CD1c-positive myeloid dendritic cell (primary cell): Measurements from ENCODE around the gene RPL38.

Experiments used
- DNase-seq: peaks from one replicate; pipeline ENCODE4 v3.0.0-alpha.2; 2016; ENCODE audit errors: extremely low spot score

The RPL38 gene

GRCh38 chr17:74211141-74211911 lies 7.8 kb downstream of the RPL38 start:
- DNase-seq, result peak; percentile 41

- DNase-seq, result no peak
These were observed 8.4 kb downstream of the RPL38 start for GRCh38 chr17:74211912-74212208.

DNA sequence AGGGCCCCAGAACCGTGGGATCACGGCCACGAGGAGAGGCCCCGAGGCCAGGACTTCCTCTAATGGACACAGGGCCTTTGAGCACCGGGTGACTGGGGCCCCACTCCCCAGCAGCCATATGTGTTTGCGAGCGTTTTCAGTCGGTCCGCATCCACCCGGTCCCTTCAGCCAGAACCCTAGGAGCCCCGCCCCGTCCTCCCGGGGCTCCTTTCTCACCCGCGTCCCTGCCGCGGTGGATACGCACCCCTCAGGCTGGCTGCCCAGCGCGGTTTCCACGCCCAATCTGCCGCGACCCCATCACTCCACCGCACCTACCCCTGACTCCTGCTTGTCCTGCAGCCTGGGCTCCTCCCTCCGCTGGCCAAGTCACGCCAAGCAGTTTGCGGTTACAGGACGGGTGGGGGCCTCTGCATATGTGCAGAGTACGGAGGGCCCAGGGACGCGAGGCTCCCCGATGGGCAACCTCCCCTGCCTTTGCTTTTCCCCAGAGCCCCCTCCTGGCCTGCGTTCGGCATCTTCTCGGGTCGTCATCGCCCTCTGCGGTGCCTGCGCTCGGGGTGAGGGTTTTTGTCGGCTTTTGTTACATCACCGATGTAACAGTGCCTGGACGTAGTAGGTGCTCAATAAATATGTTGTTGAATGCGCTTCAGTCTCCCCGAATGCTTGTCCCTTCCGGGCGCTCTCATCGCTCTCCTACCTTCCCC lies 8.9 kb downstream of the RPL38 start:
- DNase-seq, result peak; percentile 55

- peak; percentile 95 for DNase-seq
These were observed 9.7 kb downstream of the RPL38 start, which contains the start of gene TTYH2 for GRCh38 chr17:74212913-74213791. TTYH2 (plus strand) TSS chr17:74213571; CDS start chr17:74213588, 17 bp downstream.

- DNase-seq, result peak; percentile 69
These were observed 10.4 kb downstream of the RPL38 start for GRCh38 chr17:74213861-74214391.

- DNase-seq, result no peak
These were observed 11.2 kb downstream of the RPL38 start for GRCh38 chr17:74214484-74215341.

GRCh38 chr17:74215342-74215727 lies 11.9 kb downstream of the RPL38 start:
- DNase-seq, result no peak

DNA sequence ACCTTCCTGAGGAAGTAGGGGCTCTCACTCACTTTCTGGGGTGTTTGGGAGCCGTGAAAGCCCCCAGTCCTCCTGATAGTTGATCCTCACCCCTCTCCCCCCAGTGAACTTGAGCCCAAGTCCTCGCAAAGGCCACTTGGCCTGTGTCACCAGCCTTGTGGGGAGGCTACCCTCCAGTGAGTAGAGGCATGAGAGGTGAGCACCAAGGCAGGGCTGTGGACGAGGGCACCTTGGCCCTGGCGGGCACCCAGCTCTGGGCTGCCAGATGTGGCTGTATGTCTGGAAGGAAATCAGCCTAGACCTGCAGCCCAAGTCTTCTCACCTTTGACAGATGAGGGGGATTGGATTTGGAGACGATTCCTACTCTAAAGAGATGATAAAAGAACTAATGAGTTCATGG lies 13.0 kb downstream of the RPL38 start:
- no peak for DNase-seq

DNA sequence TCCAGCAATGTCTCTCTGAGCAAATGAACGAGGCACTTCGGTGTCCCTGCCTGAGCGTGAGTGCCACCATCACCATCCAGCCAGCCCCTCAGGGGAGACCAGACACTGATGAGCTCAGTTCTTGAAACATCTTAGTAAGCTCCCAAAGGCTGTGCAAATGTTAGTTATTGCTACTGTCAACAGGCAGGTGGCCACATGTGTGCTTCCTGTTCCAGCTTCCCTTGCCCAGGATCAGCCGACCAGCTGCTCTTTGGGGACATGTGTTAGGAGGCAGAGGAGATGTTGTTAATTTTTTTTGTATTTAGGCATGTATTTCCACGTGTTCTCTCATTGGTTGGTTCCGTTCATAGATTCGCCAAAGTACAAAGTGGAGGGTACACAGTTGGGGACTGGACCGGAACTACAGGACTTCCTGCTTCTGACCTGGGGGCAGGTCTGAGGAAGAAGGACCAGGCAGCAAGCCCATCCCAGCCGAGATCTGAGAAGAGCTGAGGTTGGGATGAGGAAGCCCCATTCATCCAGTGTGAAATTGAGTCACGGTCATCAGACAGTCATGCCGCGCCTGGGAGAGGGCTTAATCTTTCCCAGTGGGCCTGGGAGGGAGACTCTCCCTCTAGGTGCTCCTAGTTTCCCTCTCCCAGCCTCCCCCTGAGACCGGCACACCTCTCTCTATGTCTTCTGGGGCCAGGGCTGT lies 13.7 kb downstream of the RPL38 start:
- peak; percentile 66 for DNase-seq

DNA sequence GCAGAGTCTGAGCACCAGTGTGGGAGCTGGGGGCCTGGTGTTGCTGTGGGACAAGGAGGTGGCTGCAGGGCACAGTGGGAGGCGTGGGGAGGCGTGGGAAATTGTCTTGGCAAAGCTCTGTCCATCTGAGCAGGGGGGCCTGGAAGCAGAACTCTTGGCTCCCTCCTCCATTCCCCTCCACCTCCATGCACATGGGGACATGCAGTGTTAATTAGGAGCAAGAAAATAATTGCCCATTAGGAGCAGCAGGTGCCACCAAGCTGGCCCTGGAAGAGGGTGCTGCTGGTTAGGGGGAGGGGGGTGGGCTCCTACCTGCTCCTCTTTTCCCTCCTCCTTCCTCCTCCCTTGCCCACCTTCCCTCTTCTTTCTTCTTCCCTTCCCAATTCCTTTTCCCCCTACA lies 14.4 kb downstream of the RPL38 start:
- DNase-seq, result no peak

DNA sequence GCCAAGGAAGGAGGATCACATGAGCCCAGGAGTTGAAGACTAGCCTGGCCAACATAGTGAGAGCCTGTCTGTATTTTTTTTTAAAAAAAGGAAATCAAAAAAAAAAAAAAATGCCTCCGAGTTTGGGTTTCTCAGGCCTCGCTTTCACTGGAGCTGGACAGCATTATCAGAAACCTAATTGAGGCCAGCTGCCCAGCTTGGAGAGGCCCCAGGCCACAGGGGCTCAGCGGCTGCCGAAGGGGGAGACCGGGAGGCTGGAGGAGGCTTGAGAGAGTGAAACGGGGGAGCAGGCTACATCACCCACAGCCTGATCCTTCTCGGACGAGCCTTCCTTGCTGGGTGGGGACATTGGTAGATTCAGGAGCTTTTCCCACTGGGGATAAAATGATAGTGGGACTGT lies 15.0 kb downstream of the RPL38 start:
- no peak for DNase-seq

GRCh38 chr17:74219576-74220133 lies 16.2 kb downstream of the RPL38 start:
- DNase-seq, result no peak

DNA sequence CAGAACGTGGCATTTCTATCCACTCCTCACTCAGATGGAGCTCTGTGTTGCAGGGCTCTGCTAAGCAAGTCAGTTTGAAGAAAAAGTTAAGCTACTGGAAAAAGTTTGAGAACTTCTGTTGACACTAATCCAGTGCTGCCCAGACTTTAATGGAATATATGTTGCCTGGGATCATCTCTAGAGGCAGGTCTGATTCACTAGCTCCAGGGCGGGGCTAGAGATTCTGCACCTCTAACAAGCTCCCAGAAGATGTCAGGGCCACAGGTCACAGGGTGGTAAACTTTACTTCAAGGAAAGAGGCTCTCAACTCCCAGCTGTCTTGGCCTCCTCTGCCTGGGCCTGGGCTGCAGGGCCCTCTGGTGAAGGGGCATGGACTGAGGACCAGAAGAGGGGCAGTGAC lies 16.7 kb downstream of the RPL38 start:
- no peak for DNase-seq

DNA sequence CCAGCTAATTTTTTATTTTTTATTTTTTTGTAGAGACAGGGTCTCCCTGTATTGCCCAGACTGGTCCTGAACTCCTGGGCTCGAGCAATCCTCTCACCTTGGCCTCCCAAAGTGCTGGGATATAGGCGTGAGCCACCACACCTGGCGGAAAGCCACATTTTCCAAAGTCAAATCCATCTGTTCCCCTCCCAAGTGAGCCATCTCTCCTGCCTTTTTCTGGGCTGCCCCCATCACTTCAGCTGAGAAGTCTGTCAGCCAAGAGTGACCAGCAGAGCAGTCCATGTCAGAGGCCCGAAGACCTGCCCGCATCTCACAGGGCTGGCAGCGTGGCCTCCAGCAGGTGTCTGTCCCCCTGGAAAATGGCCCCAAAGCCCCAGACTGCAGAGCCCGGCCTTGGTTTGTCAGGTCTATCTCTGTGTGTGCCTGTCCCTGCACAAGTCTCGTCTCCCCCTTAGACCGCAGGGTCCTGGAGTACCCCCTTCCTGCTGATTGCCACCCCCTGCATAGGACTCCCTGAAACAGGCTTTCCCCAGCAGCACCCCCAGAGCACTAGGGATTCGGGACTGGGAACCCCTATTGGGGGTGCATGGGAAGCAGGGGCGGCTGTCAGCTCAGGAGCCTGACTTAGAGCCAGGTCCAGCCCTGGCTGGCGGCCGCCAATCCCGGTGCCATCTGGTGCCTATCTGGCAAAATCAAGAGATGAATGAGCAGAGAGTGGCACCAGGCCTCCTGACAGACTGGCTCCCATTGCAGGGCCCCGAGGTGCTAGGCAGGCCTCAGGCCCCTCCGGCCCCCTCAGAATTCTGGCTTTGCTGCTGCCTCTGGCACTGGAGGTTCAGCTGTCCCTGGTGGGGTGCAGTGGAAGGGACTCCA lies 17.7 kb downstream of the RPL38 start:
- DNase-seq, result no peak

DNA sequence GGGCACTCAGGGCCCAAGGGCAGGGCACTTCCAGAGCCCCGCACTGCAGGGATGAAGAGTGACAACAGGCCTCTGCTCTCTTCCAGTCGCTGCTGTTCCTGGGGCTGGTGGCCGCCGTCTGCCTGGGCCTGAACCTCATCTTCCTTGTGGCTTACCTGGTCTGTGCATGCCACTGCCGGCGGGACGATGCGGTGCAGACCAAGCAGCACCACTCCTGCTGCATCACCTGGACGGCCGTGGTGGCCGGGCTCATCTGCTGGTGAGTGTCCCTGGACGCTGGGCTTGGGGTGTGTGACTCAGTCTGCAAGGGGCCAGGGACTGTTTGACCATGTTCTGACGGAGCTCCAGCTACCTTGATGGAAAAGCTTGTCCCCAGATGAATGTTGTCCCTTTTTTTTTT lies 18.9 kb downstream of the RPL38 start:
- no peak for DNase-seq

DNA sequence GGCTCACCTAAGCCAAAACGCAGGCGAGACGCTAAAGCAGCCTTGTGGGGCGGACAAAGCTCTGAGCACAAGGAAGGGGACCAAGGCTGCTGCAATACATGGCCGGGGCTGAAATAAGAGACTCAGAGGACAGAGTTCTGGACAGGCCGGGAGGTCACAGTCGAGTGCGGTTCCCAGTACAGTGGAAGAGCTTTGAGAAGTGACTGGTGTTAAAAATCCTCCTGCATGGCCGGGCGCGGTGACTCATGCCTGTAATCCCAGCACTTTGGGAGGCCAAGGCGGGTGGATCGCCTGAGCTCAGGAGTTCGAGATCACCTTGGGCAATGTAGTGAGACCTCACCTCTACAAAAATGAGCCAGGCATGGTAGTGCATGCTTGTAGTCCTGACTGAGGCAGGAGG lies 20.4 kb downstream of the RPL38 start:
- no peak for DNase-seq

DNA sequence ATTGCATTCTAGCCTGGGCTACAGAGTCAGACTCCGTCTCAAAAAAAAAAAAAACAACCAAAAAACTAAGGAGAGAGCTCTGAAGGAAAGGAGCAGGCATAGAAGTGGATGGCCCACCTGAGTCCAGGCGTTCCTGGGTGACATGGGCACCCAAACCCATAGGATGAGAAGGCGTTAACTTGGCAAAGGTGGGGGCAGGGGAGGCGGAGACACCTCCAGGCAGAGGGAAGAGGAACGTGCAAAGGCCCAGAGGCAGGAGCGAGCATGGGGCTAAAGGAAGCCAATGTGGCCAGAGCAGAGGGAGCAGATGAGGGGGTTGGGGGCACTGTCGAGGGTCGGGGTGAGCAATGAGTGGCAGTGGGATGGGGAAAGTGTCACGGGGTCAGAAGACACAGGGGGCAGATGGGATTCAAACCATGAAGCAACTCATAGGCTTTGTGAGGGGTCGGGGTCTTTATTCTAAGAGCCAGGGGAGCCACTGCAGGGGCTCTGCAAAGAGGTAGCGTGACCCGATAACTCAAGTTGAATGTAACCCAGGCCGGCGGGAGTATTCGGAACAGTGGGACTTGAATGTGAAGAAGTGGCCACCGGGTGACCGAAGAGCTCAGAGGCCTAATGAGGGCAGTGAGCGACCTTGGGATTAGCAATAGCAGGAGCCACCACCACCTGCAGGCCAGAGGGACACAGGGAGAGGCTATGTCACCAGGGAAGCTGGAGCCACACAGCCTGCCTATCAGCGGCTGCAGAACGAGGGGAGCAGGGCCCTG lies 21.7 kb downstream of the RPL38 start:
- DNase-seq, result no peak

DNA sequence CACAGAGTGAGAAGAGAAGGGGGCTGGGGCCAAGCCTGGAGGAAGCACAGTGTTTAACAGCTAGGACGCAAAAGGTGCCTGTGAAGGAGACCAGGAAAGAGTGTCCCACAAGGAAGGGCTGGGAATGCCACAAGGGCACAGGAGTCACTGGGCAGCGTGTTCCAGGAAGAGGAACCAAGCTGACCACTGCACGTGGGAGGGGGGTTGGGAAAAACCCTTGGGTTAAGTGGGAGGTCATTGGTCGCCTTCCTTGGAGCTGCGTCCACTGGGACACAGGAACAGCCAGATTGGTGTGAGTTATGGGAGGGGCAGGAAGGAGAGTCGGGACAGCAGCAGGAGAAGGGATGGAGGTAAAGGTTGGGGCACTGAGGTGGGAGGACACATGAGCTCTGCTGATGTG lies 22.8 kb downstream of the RPL38 start:
- DNase-seq, result peak; percentile 62
